Mucosa of descending colon (tissue), 3 donors: ENCODE data around the gene BECN2. TPM values are rescaled to one million over a fixed set of nuclear protein-coding genes. Genes with fewer than 3 reads are reported as not detected.

ENCODE experiments used
- ATAC-seq: fragments of 200-7000 bp; cut with Tn5 transposase; one replicate; pipeline ENCODE4 v1.9.1; 2020; ENCODE audit warnings: mild to moderate bottlenecking, moderate library complexity
- DNase-seq, 3 donors: peaks; one replicate each; pipeline ENCODE4 v3.0.0-alpha.2; 2020
- H3K36me3 ChIP-seq: fragments of 200-600 bp; one replicate; pipeline ENCODE4 v1.8.0; 2021; ENCODE audit warnings: low read depth, mild to moderate bottlenecking
- H3K4me1 ChIP-seq: fragments of 200-600 bp; one replicate; pipeline ENCODE4 v1.8.0; 2021; ENCODE audit warnings: low read depth, mild to moderate bottlenecking
- H3K4me3 ChIP-seq: fragments of 200-600 bp; one replicate; pipeline ENCODE4 v1.8.0; 2021; ENCODE audit warnings: mild to moderate bottlenecking
- H3K9me3 ChIP-seq: fragments of 200-600 bp; one replicate; pipeline ENCODE4 v1.8.0; 2021; ENCODE audit warnings: mild to moderate bottlenecking
- intact Hi-C, 2 donors: fragments of 100-400 bp; cut with DNase I in 1 of 2; cut with micrococcal nuclease in 1 of 2; formaldehyde crosslinking; loops; one replicate each; pipeline versions ENCODE4 v1.11.0 to v1.11.1; 2022; cut with DNase I, micrococcal nuclease
- total RNA-seq, 3 donors: library from RNA; stranded (reverse); fragmentation: NEBNext Ultra II Directional in 2 of 3; extraction: Animal tissue kit (Norgen Biotek cat#: 25700) in 2 of 3; gene quantifications; one replicate each; pipeline versions ENCODE4 v1.2.1 to v1.2.4, GENCODE V29; 2021 to 2023
- TF ChIP-seq, protein P1 (sequence below): fragments of 200-600 bp; IDR thresholded peaks from one replicate; pipeline ENCODE4 v1.8.0; 2022; ENCODE audit warnings: antibody characterized with exemption, mild to moderate bottlenecking
- donor health status: DM: no; HTN: no; CAD: no; lungs with moderate emphysema.
- donor health status: DM: no; HTN: no; CAD: no.
- donor health status: DM: no; HTN: yes; CAD: no.

BECN2 gene
- total RNA-seq, 3 donors from 2014 or later = not detected

DNA sequence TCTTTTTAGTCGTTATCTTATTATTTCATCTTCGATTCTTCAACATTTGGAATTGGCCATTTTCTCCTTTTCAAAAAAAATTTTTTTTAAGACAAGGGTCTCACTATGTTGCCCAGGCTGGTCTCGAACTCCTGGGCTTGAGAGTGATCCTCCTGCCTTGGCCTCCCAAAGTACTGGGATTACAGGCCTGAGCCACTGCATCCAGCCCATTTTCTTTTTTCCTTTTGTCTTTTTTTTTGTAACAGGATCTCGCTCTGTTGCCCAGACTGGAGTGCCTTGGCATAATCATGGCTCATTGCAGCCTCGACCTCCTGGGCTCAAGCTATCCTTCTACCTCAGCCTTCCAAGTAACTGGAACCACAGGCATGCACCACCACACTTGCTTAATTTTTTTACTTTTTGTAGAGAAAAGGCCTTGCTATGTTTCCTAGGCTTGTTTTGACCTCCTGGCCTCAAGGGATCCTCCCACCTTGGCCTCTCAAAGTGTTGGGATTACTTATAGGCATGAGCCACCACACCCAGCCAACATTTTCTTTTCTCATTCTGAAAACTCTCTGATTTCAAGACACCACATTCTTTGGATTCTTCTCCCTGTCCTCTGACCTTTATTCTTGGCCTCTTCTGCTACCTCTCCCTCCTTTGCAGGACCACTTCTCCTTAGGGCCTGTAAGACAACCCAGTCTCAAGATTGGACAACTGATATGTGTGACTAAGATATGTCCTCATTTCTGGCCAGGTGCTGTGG, 47.4 kb downstream of the BECN2 start:
- H3K4me1 ChIP-seq = no peaks in the 10 kb centered on the region
- intact Hi-C loops = no loop called here
- DNase-seq (no peak), ATAC-seq (no peak)
- H3K9me3 ChIP-seq = no peaks in the 10 kb centered on the region
- TF ChIP-seq, protein P1, sequence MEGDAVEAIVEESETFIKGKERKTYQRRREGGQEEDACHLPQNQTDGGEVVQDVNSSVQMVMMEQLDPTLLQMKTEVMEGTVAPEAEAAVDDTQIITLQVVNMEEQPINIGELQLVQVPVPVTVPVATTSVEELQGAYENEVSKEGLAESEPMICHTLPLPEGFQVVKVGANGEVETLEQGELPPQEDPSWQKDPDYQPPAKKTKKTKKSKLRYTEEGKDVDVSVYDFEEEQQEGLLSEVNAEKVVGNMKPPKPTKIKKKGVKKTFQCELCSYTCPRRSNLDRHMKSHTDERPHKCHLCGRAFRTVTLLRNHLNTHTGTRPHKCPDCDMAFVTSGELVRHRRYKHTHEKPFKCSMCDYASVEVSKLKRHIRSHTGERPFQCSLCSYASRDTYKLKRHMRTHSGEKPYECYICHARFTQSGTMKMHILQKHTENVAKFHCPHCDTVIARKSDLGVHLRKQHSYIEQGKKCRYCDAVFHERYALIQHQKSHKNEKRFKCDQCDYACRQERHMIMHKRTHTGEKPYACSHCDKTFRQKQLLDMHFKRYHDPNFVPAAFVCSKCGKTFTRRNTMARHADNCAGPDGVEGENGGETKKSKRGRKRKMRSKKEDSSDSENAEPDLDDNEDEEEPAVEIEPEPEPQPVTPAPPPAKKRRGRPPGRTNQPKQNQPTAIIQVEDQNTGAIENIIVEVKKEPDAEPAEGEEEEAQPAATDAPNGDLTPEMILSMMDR = no peak
- no peak overlapping the region for H3K4me3 ChIP-seq
- no peaks in the 10 kb centered on the region for H3K36me3 ChIP-seq

DNA sequence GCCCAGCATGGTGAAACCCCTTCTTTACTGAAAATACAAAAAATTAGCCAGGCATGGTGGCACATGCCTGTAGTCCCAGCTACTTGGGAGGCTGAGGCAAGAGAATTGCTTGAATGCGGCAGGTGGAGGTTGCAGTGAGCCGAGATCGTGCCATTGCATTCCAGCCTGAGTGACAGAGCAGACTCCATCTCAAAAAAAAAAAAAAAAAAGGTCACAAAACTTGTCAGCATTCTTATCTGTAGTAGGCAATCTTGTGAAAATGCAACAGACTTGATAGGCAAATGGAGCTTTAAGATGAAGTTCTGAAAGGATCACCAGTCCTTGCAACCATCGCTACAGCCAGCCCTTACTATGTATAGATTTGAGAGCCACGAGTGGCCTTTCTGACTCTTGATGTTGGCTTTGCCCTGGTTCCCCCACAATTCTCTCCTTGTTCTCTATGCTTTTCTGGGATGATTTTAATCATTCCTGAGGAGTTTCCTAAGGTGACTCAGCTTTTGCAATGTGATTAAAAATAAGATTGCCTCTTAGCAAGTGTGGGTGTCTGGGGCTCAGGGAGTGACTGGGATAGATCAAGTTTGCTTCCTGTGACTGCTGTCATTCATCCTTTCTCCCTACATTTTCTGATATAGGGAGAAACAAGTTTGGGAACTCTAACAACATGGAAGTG, 48.4 kb downstream of the BECN2 start:
- no peaks in the 10 kb centered on the region for H3K9me3 ChIP-seq
- TF ChIP-seq, protein P1 = no peak
- H3K4me3 ChIP-seq = no peak overlapping the region
- intact Hi-C loops = no loop called here
- no peaks in the 10 kb centered on the region for H3K36me3 ChIP-seq
- H3K4me1 ChIP-seq = no peaks in the 10 kb centered on the region
- no peak for ATAC-seq
- no peak for DNase-seq

GRCh38 chr1:242006976-242007375, 49.4 kb downstream of the BECN2 start:
- TF ChIP-seq, protein P1 = no peak
- no peaks in the 10 kb centered on the region for H3K4me1 ChIP-seq
- intact Hi-C loops = no loop called here

More at GRCh38 chr1:242006976-242007375, 49.4 kb downstream of the BECN2 start:
- ATAC-seq (no peak), DNase-seq (no peak)
- Histone ChIP-seq H3K9me3 (no peaks in the 10 kb centered on the region), H3K36me3 (no peaks in the 10 kb centered on the region), H3K4me3 (no peak overlapping the region)

Other genes starting within 250 kb of the BECN2 start
- 1 to 10 TPM; 2.0 to 7.4 (median 2.1) TPM for gene EXO1, start 109.6 kb upstream of the BECN2 start, total RNA-seq
- 1 to 10 TPM in 1 of 3 donors, not detected in 2; 4.1 TPM for gene MAP1LC3C, start 41.3 kb downstream of the BECN2 start, total RNA-seq